ENCODE data around the gene SLC1A1.

SLC1A1 gene

GRCh38 chr9:4567601-4568000 is 77.3 kb downstream of the SLC1A1 start:
- peak in 6 of 42 donors; percentile 16 to 49 (median 22) for DNase-seq
- intact Hi-C loops (cut with DNase I): no loop called here

- intact Hi-C loops (cut with DNase I): no loop called here
- no peak for DNase-seq
Observed at GRCh38 chr9:4569101-4569500, 78.8 kb downstream of the SLC1A1 start.

- DNase-seq: no peak
- intact Hi-C loops (cut with DNase I): no loop called here
Observed at GRCh38 chr9:4572184-4572826, 82.0 kb downstream of the SLC1A1 start.

- intact Hi-C loops (cut with DNase I): no loop called here
- no peak for DNase-seq
Observed at GRCh38 chr9:4573176-4573575, 82.9 kb downstream of the SLC1A1 start.

- no peak for DNase-seq
- intact Hi-C loops (cut with DNase I): no loop called here
Observed at GRCh38 chr9:4573634-4574389, 83.5 kb downstream of the SLC1A1 start.

GRCh38 chr9:4574657-4575243 is 84.5 kb downstream of the SLC1A1 start:
- intact Hi-C loops (cut with DNase I): no loop called here
- no peak for DNase-seq

GRCh38 chr9:4575997-4576396 is 85.7 kb downstream of the SLC1A1 start:
- intact Hi-C loops (cut with DNase I): no loop called here
- DNase-seq: no peak

- no peak for DNase-seq
- intact Hi-C loops (cut with DNase I): no loop called here
Observed at GRCh38 chr9:4576448-4576847, 86.2 kb downstream of the SLC1A1 start.

GRCh38 chr9:4579001-4579400 is 88.7 kb downstream of the SLC1A1 start:
- DNase-seq: no peak
- intact Hi-C loops (cut with DNase I): no loop called here

GRCh38 chr9:4581035-4581760 is 90.9 kb downstream of the SLC1A1 start:
- intact Hi-C loops (cut with DNase I): no loop called here
- DNase-seq: no peak

- intact Hi-C loops (cut with DNase I): no loop called here
- DNase-seq: peak in 1 of 42 donors; percentile 26
Observed at GRCh38 chr9:4581861-4582565, 91.7 kb downstream of the SLC1A1 start.

GRCh38 chr9:4583001-4583400 is 92.7 kb downstream of the SLC1A1 start:
- intact Hi-C loops (cut with DNase I): no loop called here
- DNase-seq: peak in 3 of 42 donors; percentile 13 to 47 (median 23)

- no peak for DNase-seq
- intact Hi-C loops (cut with DNase I): no loop called here
Observed at GRCh38 chr9:4584636-4585035, 94.4 kb downstream of the SLC1A1 start.

GRCh38 chr9:4585135-4585534 is 94.9 kb downstream of the SLC1A1 start:
- DNase-seq: no peak
- intact Hi-C loops (cut with DNase I): no loop called here

- DNase-seq: no peak
- intact Hi-C loops (cut with DNase I): no loop called here
Observed at GRCh38 chr9:4588721-4589120, 98.5 kb downstream of the SLC1A1 start.

- intact Hi-C loops (cut with DNase I): no loop called here
- DNase-seq: no peak
Observed at GRCh38 chr9:4590430-4591122, 100.3 kb downstream of the SLC1A1 start.

GRCh38 chr9:4591123-4591500 is 100.8 kb downstream of the SLC1A1 start:
- intact Hi-C loops (cut with DNase I): no loop called here
- no peak for DNase-seq

- intact Hi-C loops (cut with DNase I): no loop called here
Observed at GRCh38 chr9:4592295-4592694, 102.0 kb downstream of the SLC1A1 start.

GRCh38 chr9:4592886-4593285 is 102.6 kb downstream of the SLC1A1 start:
- intact Hi-C loops (cut with DNase I): no loop called here
- no peak for DNase-seq

More at GRCh38 chr9:4592295-4592694, 102.0 kb downstream of the SLC1A1 start:
- no peak for DNase-seq

Measured in head of caudate nucleus (tissue), 42 donors.